NCI-H2081 (cell line): ENCODE results near the gene NEO1.
"Not testable (repeated sequence)": the region's sequence is repeated elsewhere in the genome, so short reads cannot be mapped to it uniquely, and the experiment has no call there.

Experiments used
- DNase-seq, 2 experiments: peaks; one replicate each; lab custom pipeline; 2025; lab: John Stamatoyannopoulos, UW

NEO1 gene

DNA sequence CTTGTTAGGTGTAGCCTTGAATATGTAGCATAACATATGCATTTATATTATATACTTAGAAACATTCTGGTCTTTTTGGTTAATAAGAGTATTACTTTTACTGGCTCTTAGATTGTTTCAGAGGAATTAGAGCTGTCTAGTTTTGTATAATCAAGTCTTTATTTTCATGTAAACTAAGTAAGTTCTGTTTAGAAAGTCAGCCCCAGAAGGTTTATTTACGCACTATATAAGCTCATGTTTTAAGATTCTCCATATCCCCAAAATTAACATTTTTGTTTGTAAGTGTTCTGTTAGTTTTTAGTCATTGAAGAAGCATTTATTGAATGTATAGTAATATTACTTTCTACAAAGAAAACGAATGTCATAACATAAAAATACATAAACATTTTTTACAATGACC, 158.4 kb downstream of the NEO1 start:
- no peak for DNase-seq

DNA sequence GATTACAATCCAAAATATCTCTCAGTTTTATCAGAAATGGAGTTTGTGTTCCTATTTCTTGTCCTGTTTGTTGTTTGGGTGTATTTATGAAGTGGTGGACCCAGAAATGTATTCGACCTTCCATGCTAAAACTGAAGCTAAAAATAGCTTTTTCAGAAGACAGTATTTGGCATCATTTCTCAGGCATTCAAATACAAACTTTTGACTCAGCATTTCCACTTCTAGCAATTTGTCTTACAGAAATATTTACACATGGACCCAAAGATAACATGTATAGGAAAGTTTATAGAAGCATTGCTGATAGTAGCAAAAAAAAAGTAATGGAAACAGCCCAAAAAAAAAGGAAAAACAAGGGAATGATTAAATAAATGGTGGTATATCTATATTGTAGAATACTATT, 160.2 kb downstream of the NEO1 start:
- DNase-seq: no peak

DNA sequence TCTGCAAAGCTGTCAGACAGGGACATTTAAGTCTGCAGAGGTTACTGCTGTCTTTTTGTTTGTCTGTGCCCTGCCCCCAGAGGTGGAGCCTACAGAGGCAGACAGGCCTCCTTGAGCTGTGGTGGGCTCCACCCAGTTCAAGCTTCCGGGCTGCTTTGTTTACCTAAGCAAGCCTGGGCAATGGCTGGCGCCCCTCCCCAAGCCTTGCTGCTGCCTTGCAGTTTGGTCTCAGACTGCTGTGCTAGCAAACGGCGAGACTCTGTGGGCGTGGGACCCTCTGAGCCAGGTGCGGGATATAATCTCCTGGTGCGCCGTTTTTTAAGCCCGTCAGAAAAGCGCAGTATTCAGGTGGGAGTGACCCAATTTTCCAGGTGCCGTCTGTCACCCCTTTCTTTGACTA, 169.2 kb downstream of the NEO1 start:
- DNase-seq: not testable (repeated sequence)

DNA sequence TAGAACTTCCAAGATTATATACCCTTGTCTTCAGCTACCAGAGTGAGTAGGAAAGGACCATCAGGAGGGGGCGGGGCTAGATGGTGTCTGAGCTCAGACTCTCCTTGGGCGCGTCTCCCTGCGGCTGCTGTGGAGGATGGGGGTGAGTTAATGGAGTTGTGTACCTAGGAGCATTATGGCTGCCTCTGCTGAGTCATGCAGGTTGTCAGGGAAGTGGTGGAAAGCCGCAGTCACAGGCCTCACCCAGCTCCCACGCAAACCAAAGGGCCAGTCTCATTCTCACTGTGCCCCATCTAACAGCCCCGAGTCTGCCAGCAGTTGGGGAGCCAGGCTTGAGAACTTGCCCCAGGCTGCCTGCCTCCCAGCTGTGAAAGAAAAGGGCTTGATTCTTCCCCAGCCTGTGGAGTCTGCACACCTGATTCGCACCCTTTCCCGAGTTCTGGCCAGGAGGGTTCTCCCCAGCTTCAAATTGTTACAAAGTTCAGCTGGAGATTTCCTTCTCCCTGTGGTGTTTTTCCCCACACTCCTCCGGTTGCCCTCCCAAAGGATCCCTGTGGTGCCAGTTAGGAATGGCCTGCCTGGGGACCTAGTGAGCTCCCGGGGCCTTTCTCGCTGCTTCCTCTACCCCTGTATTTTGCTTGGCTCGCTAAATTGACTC, 173.2 kb downstream of the NEO1 start:
- DNase-seq: no peak

DNA sequence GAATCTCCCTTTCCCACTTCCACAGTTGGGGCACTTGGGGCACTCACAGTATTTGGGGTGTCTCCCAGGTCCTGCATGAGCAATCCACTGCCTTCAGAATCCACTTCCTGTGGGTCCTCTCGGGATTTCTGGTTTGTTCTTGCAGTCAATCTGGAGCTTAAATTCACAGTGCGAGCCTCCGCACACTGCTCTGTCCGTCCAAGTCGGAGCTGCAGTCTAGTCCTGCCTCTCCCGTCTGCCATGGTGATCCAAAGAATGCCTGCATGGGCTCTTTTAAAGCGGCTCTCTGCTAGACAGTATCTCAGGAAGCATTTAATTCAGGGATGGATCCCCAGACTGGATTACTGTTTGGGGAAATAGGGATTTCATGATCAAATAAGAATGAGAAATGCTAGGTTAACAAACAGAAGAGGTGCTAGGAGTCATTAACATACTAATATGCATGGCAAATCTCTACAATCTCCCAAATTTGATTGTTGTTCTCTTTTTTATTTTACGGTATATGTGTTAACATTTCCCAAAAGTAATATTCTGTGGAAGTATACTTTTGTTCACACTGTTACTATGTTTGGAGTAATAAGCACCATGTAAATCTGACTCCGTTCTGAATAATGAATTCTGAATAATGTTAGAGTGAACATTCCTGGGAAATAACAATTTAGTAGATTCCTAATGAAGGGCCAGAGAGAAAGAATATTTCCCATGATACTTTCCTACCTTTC, 174.0 kb downstream of the NEO1 start:
- DNase-seq: no peak

- no peak for DNase-seq
These were observed 175.3 kb downstream of the NEO1 start for GRCh38 chr15:73227433-73228056.

DNA sequence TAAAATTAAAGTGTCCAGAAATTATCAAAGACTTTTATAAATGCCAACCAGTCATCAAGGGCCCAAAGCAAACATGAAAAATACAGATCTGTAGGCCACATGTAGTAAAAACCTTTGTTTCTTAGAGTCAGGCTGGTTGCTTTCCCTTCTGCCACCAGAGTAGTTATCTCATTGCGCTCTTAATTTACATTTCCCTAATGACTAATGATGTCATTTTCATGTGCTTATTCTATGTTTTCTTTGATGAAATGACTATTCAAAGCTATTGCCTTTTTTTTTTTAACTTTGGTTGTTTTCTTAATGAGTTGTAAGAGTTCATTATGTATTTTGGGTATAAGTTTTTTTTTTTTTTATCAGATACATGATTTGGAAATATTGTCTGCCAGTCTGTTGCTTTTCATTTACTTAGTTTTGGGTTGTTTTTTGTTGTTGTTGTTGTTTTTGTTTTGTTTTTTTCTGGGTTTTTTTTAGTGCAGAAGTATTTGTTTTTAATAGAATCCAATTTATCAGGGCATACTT, 175.9 kb downstream of the NEO1 start:
- DNase-seq: no peak

GRCh38 chr15:73231661-73232419, 179.6 kb downstream of the NEO1 start:
- no peak for DNase-seq

DNA sequence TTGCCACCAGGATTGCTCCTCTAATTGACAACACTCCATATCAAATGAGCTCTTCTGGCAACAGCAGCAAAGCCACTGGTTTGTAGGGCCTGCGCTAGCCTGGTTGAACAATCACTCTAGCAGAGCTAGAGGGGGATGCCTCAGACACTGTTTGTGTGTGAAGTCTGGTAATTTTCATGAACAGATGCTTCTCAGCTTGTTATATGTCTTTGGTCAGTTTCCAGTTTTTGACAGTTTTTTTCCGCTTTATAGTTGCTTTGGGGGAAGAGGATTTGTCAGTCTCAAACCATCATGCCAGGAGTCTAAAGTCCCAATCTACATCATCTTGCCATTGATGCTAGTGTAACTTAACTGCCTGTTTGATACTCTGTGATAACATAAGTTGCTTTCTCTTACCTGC, 180.5 kb downstream of the NEO1 start:
- no peak for DNase-seq

GRCh38 chr15:73233623-73234022, 181.4 kb downstream of the NEO1 start:
- DNase-seq: no peak

GRCh38 chr15:73237910-73238309, 185.6 kb downstream of the NEO1 start:
- no peak for DNase-seq

GRCh38 chr15:73239564-73240215, 187.4 kb downstream of the NEO1 start:
- no peak for DNase-seq

DNA sequence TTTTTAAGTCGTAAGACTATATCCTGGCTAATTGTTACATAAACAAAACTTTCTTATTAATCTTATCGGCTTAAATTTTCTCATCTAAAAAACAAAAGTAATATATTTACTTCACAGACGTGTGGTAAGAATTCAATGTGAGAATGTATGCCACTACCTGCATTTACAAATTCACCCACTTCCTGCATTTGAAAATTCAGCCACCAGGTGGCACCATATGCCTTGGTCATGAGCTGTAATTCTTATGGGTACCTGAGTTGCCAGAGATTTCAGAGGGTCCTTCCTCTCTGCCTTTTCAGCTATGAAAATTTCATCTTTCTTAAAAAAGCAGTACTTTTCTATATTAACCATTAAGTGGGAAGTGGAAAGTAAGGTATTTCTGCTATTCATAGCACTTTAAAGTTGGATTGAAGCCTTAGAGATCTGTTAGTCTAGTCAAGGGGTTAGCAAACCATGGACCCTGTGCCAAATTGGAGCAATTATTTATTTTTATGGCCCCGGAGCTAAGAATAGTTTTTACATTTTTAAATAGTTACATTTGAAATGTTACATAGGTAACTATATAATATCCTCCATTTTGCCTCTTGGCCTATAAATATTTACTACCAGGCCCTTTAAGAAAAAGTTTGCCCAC, 188.7 kb downstream of the NEO1 start:
- DNase-seq: peak; percentile 68 to 71

DNA sequence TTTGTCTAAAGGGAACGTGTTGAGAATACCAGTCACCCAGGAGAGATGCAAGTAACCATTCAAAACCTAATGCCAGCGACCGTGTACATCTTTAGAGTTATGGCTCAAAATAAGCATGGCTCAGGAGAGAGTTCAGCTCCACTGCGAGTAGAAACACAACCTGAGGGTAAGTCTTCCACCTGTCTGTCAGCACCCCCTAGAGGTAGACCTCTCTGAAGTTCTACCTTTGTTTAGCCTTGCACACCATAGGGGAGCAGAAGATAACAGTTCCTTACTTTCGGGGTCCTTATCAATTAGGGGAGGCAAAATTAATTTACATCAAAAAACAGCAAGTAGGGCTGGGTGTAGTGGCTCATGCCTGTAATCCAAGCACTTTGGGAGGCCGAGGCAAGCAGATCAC, 192.1 kb downstream of the NEO1 start:
- DNase-seq: peak; percentile 32 to 49

DNA sequence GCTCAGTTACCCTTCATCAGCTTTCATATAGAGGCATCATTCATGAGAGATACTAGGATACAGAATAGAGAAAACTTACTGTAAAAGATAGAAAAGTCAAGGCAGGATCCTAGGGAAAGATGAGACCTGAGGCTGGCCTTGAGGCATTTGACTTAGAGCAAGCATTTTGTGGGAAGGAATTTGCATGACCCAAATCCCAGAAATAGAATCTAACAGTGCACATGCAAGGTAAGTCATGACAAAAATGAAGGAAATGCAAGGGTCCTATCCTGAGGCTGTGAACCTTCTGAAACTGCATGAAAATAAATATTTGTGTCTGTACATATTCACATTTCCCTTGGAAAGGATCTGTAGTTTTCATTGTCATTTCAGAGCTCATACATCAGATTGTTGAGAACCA, 194.2 kb downstream of the NEO1 start:
- no peak for DNase-seq

DNA sequence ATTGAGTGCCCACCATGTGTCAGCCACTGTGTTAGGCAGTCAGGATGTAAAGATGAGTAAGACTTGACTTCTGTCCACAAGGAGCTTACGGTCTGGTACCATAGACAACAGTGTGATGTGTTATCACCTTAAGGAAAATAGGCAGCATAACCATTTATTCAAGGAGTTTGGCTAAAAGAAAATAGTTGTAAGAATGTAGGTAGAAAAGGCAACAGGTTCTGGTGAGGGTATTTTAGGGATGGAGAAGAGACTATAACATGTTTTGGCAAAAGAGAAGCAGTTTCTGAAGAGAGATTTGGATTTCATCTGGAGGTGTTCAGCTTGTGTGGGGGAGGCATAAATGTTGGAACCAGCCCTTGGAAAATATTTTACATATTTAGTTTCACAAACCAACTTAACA, 194.6 kb downstream of the NEO1 start:
- DNase-seq: no peak

- DNase-seq: no peak
These were observed 195.1 kb downstream of the NEO1 start for GRCh38 chr15:73247331-73247730.

DNA sequence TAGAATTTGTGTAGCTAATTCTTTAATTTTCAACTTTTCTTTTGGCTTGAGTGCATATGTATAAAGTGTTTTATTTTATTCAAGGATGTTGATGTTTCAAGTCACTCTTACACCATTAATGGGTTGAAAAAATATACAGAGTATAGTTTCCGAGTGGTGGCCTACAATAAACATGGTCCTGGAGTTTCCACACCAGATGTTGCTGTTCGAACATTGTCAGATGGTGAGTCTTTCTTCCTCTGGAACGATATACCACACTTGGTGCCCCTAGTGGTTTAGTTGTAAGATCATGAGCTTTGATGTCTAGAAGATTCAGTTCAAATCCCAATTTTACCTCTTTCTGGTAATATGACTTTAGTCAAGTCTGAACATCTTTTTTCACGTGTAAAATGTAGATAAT, 197.2 kb downstream of the NEO1 start:
- DNase-seq: no peak

- no peak for DNase-seq
These were observed 202.3 kb downstream of the NEO1 start for GRCh38 chr15:73254598-73254997.

DNA sequence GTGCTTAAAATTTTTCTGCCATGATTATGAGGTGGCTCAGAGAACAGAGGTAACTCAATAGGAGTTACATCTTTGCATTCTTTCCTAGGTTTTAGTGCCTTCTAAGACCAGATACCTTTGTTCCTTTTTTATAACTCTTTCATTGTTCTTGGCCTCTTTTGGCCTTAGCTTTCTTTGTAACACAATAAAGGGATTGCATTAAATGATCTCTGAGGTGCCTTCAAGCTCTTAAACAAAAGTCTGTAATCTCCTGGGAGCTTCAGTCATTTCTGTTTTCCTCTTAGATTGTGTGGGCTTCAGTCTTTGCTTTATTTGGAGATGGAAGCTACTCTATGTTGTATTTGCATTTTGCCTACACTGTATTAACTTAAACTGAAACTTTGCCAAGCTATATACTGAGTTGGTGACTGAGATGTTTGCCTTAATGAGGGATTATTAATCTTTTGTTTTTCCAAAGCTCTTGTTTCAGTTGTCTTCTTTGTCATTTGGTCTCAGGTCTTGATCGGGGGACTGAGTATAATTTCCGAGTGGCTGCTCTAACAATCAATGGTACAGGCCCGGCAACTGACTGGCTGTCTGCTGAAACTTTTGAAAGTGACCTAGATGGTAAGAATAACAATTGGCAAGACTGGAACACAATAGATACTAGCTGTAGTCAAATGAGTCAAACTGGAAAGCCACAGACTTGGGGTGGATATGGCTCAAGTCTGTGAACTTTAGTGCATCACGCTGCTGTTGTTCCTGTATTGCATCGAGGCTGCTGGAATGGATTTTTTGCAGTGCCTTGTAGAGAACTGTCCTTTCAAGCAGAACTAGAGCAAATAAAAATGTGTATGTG, 206.2 kb downstream of the NEO1 start:
- DNase-seq: no peak
